GM12801 (cell line): ENCODE data around the gene SCIN.

ENCODE experiments used
- TF ChIP-seq, protein P1 (sequence below): IDR thresholded peaks from one replicate; pipeline ENCODE4 v1.5.1; 2011; ENCODE audit warnings: control low read depth; ENCODE audit not compliant: insufficient read length; ENCODE audit errors: extremely low read depth

The SCIN gene

DNA sequence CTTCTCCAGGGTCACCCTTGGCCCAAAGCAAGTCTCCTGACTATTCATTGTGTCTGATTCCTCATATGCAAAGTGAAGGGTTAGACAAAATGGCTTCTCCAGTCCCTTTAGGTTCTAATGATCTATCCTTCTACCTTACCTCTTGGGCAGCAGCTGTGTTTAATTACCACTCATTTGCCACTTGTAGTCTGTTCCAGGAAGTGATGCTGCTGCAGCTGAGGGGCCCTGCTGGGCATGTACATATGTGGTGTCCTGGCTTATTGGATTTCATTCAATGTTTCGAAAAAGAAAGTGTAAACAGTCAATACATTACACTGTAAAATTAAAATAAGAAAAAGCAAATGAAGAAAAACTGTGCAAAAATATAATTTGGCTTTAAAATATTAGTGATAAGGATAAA, 36.6 kb downstream of the SCIN start:
- TF ChIP-seq, protein P1, sequence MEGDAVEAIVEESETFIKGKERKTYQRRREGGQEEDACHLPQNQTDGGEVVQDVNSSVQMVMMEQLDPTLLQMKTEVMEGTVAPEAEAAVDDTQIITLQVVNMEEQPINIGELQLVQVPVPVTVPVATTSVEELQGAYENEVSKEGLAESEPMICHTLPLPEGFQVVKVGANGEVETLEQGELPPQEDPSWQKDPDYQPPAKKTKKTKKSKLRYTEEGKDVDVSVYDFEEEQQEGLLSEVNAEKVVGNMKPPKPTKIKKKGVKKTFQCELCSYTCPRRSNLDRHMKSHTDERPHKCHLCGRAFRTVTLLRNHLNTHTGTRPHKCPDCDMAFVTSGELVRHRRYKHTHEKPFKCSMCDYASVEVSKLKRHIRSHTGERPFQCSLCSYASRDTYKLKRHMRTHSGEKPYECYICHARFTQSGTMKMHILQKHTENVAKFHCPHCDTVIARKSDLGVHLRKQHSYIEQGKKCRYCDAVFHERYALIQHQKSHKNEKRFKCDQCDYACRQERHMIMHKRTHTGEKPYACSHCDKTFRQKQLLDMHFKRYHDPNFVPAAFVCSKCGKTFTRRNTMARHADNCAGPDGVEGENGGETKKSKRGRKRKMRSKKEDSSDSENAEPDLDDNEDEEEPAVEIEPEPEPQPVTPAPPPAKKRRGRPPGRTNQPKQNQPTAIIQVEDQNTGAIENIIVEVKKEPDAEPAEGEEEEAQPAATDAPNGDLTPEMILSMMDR, result no peak

DNA sequence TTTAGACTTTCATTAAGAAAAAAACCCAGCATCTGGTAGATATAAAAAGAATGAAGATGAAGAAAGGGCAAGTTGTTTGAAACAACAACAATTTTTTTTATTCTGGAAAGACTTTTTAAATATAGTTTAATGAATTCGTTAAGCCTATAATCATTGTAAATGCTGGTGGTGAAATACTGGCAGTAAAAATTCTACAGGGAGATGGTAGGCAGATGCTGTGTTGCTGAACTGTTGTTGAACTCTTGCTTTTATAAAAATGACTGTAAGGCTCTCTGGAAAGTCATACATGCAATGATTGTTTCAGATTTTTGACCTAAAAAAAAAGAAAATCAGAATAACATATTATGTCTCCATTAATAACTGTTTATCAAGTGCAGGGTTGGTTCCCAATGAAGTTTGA, 39.0 kb downstream of the SCIN start:
- TF ChIP-seq, protein P1, result no peak

DNA sequence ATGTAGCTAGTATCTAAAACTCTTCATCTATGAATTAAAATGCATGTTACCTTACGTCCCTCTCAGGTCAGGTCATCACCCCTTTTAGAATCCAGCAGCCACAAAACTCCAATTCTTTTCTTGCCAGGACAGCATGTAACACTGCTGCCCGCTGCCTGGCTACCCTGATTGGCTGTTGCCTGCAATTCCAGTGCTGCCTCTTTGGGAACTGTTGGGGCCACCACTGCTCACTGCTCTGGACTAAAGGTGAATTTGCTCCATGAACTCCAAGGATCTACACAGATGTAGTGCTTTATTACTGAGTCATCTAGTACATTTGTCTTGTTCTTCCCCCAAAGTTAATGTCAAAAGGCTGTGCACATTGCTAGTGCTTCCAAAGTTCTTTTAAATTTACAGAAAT, 40.4 kb downstream of the SCIN start:
- TF ChIP-seq, protein P1, result no peak

DNA sequence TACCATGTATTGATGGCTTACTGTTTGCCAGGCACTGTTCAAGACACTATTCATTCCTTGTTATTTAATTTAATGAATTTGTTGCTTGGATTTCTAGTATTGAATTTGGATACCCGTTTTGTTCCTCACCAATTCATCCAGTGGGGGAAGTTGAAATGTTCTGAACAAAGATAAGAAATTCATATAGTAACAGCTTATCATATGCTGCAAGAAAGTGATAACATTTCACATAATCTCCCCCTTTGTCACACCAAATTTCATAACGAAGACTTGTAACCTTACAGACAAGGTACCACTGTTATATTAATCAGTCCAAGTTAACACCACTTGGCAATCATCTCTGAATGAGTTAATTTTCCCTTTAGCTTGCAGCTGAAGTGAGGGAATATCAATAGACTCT, 42.1 kb downstream of the SCIN start:
- TF ChIP-seq, protein P1, result no peak

DNA sequence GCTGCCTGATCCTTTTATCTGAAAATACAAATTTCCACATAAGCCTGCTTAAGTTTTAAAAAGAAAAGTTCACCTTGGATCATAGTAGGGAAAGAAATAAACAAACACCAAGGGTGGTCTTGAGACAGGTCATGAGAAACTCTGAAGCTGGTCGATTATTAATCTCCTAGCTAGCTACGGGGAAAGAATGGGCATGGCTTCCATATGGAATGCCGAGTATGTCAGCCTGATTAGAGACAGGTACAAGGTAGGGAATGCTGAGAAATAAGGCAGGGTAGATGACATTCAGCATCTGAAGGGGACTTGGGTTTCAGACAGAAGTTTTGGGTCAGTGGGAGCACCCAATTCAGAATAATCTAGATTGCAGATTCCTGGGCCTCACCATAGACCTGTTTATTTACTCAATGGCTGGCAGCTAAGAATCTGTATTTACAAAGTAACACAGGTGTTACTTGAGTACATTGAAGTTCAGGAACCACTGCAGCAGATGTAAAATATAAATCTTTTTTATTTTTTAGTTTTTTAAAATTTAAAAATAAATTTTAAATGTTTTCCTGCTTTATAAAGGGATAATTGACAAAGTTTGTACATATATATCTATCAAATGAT, 49.0 kb downstream of the SCIN start:
- TF ChIP-seq, protein P1, result no peak

DNA sequence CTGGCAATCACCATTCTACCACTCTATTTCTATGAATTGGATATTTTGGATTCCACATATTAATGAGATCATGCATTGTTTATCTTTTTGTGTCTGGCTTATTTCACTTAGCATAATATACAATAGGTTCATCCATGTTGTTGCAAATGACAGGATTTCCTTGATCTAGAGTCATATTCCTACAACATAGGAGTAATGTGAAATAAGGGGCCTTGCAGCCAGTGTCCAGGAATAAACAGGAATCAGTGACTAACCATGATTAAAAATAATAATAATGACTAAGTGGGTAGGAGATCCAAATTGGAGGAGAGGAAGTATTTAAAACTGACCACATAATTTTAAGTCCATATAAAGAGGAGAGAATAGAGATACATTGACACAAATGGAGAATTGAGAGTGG, 49.9 kb downstream of the SCIN start:
- TF ChIP-seq, protein P1, result no peak

DNA sequence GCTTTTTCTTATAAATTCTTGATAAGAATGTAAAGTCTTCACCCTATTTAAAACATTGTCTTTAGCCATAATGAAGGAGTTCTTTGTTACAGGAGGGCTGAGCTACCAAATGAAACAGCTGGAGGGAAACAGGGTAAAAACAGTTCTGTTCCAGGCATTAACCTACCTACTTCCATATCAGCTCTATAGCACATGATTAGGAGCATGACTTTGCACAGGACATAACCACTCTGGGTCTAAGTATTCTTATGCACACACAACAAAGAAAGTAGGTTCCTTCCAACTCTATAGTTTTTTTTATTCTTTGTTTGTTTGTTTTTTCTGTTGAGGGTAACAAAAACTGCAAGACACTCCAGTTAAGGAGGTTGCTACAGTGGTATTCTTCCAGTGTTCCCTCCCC, 52.7 kb downstream of the SCIN start:
- TF ChIP-seq, protein P1, result no peak
